Putamen (tissue), 1 donor: ENCODE data around the gene TECTA.

Source experiments
- DNase-seq: peaks from one replicate; pipeline ENCODE4 v3.0.0-alpha.2; 2016; ENCODE audit warnings: low spot score

The TECTA gene

DNA sequence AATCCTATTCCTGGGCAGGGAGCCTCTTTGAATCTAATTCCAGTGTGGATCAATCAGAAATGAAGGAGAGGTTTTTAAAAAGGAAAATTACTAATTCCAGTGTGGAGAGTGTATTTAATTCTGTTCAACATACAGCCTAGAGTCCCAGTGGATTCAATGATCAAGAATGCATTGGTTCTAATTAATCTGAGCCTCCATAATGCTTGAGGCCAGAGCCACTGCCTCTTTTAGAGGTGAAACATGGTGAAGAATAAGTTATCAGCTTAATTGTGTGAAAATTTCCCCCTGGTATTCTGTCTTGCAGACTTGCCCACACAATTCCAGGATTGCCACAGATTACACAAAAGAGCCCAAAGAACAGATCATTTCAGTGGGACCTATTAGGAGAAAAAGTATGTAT is 87.7 kb downstream of the TECTA start:
- DNase-seq, result no peak

DNA sequence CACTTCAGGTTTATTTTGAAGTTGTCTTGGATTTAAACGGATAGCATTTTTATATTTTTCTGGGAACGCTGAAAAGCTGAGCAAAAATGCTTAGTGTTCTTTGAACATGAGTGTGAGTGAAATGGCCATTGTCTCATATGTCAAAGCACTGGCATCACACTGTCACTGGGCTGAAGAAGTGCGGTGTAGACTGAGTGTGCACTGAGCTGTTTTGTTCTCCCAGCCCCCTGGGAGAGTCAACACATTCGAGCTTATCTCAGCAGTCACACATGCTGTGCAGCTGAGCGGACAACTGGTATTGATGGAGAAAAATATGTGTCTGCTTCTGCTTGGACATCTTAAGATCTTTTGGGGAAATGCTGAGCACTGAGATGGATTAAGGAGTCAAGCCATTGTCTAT is 90.8 kb downstream of the TECTA start:
- DNase-seq, result no peak

DNA sequence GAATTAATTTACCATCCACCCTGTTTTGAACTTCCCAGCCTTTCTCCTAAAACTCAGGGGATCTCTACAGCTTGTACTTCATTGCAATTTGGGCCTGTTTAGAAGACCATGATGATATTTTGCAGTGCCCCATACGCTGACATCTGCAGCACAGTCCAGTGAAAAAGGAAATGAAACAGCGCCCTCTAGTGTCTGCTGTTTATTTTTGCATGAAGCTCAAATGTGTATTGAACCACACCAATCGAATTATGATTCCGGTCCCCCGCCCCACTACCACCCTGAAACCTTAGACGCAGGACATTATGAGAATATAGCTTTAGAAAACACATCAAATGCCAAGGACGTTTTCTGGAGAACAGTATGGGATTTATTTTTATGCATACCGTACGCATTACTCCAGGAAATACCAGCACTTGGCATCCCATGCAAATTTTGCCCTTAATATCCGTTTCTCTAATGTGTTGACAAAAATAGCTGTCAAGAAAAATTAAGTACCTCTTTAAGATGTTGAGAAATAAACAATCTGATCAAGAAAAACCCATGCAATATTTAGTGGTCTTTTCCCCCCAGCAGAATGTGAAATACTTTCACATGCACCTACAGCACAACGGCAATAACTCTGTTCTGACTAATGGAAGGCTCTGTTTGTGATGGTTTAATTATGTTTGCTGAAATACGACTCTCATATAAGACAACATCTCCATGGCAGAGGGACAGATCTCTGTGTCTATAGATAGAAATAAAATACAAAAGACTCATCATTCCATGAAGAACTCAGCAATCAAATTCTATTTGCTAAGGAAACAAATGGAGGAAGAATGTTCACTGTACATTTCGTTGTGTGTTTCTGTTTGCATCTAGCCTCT is 93.9 kb downstream of the TECTA start:
- DNase-seq, result peak; percentile 50

DNA sequence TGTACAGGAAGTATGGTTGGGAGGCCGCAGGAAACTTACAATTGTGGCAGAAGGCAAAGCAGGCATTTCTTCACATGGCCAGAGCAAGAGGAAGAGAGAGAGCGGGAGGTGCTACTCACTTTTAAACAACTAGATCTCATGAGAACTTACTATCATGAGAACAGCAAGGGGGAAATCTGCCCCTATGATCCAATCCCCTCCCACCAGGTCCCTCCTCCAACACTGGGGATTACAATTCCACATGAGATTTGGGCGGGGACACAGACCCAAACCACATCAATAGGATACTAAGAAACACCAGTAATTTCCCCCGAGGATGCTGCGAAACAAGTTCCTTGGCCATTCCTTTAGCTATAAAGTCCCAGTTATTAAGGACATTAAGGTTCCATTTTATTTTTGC is 97.4 kb downstream of the TECTA start:
- DNase-seq, result no peak

DNA sequence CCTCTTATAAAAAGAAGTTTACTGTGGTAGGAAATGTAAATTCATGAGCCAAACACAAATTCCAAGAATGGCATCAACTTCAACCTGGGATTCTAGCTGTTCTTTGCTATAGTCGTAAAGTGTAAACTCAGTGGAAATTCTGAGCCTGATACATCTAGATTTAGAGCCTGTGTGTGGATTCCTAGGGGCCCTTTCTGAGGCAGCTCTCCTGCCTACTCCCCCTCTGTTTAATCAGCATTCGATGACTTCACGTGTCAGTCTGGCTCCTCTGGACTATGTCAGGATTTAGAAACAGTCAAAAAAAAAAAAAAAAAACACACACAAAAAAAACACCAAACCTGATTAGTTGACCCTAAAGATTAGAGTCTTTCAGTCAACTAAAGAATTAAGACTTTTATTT is 98.5 kb downstream of the TECTA start:
- DNase-seq, result no peak

DNA sequence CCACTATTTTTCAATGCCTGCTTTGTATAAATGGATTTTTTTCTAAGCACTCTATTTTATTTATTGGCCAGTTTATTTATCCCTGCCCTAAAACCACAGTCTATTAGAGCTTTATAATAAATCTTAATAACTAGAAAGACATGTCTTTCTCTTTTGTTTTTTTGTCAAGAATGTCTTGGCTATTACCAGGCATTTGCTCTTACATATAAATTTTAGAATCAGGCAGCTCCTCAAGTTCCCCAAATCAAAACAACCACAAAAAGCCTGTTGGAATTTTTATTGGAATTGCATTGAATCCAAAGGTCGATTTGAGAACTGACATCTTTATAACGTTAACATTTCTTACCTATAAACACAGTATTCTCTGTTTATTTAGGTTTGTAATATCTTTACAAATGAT is 105.8 kb downstream of the TECTA start:
- DNase-seq, result no peak

DNA sequence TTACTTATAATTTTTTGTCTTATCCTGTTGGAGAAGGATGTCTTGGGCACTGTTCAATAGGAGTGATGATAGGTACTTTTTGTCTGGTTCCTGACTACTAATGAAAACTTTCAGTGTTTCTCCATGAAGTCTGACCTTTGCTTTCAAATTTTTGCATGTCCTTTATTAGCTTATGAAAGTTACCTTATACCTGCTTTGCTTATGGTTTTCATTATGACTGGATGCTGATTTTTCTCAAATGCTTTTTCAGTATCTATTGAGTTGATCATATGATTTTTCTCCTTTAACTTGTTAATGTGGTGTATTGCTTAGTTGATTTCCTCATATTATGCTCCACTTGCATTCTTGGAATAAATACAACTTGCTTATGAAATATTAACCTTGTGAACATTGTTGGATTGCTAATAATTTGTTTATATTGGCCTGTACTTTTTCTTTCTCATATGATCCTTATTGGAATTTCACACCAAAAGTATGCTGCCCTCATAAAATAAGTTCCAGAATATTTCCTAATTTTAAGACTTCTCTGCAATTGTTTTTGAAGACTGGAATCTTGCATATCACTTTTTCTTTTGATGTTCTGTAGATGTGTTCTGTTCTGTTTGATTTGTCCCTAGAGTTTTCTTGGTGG is 106.6 kb downstream of the TECTA start:
- no peak for DNase-seq

DNA sequence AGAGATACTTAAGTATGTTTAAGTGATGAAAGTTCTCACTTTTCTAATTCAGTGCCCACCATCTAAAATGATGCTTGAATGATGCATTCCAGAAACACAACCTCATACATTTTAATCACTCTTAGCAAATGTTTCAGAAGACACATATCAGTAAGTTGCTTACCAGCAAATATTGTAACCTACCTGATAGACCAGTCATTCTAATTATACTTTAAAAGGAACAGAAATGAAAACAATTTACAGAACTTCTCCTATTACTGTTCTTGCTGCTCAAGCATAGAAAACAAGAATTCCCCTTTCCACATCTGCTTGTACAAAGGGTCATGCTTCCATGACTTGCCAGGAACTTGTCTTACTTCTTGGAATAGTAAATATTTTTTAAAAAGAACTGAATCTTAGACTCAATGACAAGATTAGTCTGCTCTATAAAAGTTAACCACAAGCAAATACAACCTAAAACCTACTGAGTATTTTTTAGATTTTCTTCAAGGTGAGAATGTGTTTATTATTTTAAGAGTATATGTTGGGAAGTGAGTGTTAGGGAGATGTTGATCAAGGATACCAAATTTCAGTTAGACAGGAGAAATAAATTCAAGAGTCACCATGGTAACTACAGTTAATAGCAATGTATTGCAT is 109.5 kb downstream of the TECTA start:
- no peak for DNase-seq

DNA sequence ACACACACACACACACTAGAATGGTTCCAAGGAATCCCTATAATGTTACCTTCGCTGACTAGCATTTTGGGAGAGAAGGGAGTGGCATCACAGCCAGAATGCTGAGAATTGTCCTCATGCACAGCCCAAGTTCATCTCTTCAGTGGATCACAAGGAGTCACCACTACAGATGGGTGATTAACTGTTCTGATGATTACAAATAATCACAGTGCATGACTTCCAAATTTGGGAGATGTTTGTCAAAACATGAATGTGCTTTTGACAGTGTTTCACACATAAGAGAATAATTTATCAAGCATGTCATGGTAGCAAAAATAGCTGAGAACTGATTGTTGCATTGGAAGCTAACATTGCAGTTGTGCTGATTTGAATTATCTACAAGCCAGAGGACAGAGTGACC is 110.6 kb downstream of the TECTA start:
- DNase-seq, result no peak

DNA sequence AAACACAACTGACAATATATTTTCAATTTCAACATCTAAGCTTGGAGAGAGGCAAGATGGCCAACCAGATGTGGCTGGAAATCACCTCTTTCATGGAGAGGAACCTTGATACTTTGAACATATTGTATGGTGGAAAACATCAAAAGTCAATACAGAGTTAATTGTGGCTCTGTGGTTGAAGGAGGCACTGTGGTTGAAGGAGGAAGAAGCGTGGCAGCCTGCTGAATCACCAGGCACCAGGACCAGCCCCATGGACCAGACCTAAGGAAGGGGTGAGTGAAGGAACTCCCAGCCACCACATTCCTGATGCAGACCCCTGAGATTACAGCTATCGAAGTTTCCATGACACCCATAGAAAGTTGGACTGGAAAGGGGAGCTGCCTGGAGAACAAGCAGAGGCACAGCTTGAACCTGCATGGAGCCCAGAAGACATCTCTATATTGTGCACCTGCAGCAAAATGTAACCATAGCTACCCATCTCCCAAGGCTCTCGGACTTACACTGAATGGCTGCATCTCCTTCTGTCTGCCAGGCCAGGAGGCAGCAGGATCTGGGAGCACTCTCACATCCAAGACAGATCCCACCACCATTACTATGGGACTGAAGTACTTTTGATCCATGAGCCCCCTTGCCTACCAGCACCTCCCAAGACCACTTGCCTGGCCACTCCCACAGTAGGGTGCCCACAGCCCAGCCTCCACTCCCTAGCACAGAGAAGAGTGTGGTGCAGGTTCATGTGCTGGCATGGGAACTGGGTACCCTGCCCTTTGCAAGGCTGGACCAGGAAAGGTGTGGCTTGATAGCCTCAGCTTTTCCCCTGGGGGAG is 111.7 kb downstream of the TECTA start:
- no peak for DNase-seq

DNA sequence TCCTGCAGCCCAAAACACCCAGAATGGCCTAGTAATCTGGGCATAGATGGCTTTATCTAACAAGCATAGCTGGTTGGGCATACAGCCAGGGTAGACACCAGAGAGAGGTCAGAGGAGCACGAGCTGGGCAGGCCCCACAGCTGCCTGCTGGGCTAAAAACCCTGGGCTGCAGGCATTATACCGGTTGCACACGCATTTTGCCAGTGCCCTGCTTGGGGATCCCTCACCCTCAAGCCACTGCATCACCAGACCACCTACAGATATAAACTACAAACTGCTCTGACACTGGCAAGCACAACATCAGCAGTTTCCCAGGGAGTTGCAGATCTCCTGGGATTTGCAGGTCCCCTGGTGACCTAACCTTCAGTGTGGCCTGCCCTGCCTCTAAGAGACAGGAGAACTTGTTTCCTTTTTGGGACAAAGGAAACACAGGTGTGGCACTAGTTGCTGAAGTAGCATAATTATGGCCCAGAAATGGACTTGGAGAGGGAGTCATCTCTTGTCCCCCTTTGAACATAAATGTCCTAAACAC is 112.4 kb downstream of the TECTA start:
- DNase-seq, result no peak

DNA sequence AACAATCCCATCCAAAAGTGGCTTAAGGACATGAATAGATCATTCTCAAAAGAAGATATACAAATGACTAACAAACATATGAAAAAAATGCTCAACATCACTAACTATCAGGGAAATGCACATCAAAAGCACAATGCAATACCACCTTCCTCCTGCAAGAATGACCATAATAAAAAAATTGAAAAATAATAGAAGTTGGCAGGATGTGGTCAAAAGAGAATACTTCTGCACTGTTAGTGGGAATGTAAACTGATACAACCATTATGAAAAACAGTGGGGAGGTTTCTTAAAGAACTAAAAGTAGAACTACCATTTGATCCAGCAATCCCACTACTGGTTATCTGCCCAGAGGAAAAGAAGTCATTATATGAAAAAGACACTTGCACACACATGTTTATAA is 113.8 kb downstream of the TECTA start:
- no peak for DNase-seq

DNA sequence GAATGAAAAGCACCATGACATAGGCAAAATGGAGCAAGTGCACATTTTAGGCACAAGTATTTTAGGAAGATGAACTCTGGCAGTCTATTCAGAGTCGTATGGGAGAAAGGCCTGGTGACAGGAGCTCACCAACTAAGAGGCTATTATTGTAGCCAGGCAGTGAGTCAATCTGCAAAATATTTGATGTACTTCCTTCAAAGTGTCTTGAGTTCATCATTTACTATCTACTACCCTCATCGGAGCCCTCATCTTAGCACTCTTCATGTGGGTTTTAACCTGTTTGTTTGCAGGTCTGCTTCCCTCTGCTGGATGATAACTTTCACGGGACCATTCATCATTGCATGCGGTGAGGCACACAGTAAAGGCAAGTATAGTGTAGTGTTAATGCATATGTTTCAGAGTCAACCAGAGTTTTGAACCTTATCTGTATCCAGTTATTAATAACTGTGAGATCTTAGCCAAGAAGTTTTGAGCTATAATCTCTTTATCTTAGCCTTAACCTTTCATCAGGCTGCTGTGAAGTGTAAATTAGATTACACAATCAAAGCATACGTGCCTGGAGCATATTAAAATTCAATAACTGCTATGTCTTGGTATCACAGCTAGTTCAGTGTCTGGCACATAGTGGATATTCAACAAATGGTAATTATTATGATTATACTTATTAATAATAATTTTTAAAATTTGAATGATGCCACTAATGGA is 120.6 kb downstream of the TECTA start:
- no peak for DNase-seq

DNA sequence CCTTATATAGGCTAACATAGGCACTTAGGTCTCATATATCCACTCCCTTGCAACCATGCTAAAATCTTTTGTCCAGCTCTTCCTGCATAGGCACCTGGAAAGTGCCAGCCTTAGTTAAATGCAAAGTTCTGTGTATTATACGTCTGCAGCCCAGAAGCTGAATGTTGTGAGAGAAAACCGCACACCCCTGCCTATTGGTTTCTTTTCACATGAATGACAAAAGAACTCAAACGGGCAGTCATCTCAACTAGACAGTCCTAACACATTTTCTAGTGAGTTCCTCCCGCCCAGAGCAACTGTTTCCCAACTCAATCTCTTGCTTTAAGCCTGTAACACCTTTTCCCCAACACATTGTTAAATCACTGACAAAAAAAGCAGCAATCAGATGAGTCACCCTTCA is 122.1 kb downstream of the TECTA start:
- DNase-seq, result no peak

DNA sequence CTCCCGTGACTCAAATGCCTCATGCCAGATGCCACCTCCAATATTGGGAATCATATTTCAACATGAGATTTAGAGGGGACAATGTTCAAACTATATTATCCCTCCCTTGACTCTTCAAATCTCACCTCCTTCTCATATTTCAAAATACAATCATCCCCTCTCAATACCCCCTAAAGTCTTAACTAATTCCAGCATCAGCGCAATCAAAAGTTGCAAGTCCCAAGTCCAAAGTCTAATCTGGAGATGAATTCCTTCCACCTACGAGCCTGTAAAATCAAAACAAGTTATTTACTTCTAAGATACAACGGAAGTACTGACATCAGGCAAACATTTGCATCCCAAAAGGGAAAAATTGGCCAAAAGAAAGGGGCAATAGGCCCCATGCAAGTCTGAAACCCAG is 124.3 kb downstream of the TECTA start:
- no peak for DNase-seq

DNA sequence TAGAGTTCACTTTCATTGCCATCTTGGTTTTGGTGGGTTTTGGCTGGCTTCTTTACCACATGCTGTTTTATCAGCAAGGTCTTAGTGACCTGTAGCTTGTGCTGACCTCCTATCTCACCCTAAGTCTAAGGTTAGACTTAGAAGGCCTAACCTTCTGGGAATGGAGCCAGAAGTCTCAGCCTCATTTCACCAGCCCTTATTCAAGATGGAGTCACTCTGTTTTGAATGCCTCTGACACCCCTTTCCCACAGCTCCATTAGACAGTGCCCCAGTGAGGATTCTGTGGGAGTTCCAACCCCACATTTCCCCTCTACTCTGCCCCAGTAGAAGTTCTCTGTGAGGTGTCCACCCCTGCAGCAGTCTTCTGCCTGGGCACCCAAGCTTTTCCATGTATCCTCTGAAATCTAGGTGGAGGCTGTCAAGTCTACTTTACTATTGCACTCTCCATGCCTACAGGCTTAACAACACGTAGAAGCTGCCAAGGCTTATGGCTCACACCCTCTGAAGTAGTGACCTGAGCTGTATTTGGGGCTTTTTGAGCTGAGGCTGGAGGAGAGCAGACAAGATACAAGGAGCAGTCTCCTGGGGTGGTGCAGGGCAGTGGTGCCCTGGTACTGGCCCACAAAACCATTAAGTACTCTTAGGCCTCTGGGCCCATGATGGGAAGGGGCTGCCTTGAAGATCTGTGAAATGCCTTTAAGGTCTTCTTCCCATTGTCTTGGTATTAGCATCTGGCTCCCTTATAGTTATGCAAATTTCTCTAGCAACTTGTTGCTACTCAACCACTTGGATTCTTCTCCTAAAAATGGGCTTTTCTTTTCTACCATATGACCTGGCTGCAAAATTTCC is 125.6 kb downstream of the TECTA start:
- DNase-seq, result no peak

DNA sequence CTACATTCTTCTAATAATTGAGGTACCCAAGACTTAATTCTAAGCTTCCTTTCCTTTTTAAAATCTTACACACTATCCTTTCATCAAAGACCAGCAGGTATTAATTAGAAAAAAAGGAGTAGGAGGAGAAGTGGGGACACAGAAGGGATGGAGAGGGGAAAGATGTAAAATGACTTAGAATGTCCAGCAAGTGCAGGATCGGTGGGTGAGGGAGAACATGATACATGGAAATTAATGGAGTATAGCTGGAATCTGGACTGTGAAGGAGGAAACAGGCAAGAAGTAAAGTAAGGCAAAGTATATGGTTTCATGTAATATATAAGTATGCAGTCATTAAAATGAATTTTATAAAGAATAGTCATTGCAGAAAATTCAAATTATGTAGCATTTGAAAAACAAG is 127.8 kb downstream of the TECTA start:
- DNase-seq, result no peak

DNA sequence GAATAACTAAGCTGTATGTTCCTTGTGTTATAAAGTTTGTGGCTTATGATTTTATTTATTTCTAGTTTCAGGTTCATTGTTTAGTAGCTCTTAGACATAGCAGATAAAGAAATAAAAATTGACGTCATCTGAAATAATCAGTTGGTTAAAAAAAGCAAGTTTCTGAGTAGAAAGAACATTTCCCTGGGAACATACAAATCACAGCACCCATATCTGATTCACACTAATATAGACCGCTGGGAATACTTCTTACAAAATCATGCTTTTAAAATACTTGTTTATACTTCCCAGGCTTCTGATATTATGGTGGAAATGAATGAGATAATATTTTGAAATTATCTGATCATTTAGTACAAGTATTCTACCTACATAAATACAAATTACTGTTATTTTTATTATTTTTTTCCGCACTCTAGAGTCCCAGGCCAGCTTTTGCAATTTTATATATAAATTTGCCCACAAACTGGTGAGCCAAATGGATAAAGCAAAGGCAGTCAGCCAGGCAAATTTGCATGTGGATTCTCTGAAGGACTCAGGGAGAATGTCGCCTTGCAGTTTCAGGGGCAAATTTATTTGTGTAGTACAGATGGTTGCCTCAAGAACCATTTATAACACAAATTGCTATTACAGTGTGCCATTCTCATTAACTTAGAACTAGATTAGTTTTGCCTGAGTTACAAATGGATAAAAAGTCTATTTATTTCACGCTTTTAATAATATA is 128.6 kb downstream of the TECTA start:
- DNase-seq, result no peak

DNA sequence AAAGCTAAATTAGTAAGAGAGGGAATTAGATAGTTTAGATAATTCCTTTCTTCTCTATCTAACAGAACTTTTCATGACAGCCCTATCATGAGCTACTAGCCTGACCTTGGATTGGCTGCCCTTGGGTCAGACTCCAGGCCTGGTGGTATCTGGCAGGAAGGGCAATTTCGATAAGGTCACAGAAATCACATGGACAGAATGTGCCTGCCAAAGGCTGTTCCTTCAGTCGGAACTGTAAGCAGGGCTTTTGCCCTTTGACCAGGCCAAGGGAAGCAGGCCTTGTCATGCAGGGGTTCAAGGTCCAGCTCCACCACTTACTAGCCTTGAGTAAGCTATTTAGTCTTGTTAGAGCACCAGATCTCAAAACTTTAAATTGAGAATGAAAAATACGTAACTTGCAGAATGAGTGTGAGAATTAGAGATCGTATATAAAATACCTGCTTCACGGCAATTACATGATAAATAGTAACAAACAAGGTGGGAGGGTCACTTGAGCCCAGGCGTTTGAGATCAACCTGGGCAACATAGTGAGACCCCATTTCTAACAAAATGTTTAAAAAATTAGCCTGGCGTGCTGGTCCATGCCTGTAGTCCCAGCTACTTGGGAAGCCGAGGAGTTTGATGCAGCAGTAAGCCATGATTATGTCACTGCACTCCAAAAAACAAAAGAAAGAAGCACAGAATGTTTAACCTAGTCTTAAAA is 130.7 kb downstream of the TECTA start:
- no peak for DNase-seq
